ENCODE measurements around the gene TNS1. TPM values are rescaled to one million over a fixed set of nuclear protein-coding genes. Genes with fewer than 3 reads are reported as not detected.

The TNS1 gene
- total RNA-seq, 1 experiment from 2014 or later, result 6.2 TPM

GRCh38 chr2:218029366-218030360 is 26.9 kb upstream of the TNS1 start:
- no peak for ATAC-seq
- H3K9me3 ChIP-seq (ENCODE audit: control insufficient read depth in 1 of 2, insufficient read depth in 1 of 2, low read depth in 1 of 2, low read length in 2 of 2), result no peaks in the 10 kb centered on the region

More at GRCh38 chr2:218029366-218030360, 26.9 kb upstream of the TNS1 start:
- no peak overlapping the region for H3K27ac ChIP-seq (ENCODE audit: low read depth, low read length)
- no peaks in the 10 kb centered on the region for H4K20me1 ChIP-seq (ENCODE audit: insufficient read depth)
- no peaks in the 10 kb centered on the region for H3K27me3 ChIP-seq (ENCODE audit: insufficient read depth, low read length)
- no peaks in the 10 kb centered on the region for H3K36me3 ChIP-seq (ENCODE audit: control insufficient read depth in 1 of 2, insufficient read depth in 2 of 2, low read length in 2 of 2)
- no peak overlapping the region for H3K9ac ChIP-seq (ENCODE audit: low read length)
- TF ChIP-seq REST (IDR thresholded peaks at IDR 0.05; ENCODE audit: low read depth) (no peak), ATF3 (IDR thresholded peaks at IDR 0.05) (no peak)
- H3K4me2 ChIP-seq (ENCODE audit: low read length), result no peak overlapping the region
- intact Hi-C loops (cut with micrococcal nuclease), result no loop called here
- H3K4me3 ChIP-seq (replicated peaks in 1 of 2; ENCODE audit: low read depth in 1 of 2, low read length in 2 of 2), result no peak overlapping the region
- DNase-seq (ENCODE audit: low read depth, low spot score), result no peak
- no TSS peak for BruUV-seq (replicated peaks)
- H3K79me2 ChIP-seq (ENCODE audit: insufficient read depth, low read length), result no peaks in the 10 kb centered on the region
- no peaks in the 10 kb centered on the region for H3K9me2 ChIP-seq (ENCODE audit: insufficient read depth)
- H2AFZ ChIP-seq (ENCODE audit: low read depth, low read length, poor library complexity, severe bottlenecking), result no peak overlapping the region
- RAD21 ChIA-PET (ENCODE audit: low non-redundant PET in 1 of 2, low total read pairs in 2 of 2, uncharacterized antibody in 2 of 2, unreplicated experiment in 2 of 2), result no interaction called here
- POLR2A ChIA-PET, result no interaction called here
- H3K4me1 ChIP-seq (ENCODE audit: control insufficient read depth in 1 of 2, insufficient read depth in 2 of 2, low read length in 2 of 2), result peaks cover 0 to 3% of the 10 kb centered on the region in 2 experiments; a peak in 1 of 4 replicates
- CTCF ChIA-PET, result interaction anchor here (1.2 kb wide), 1 partner anchor 36 kb away, joined by 4 read pairs; no protein-coding TSS in a partner anchor

All from HCT116 (cell line).